Measurements from ENCODE around the gene PPP1R17. TPM values are rescaled to one million over a fixed set of nuclear protein-coding genes. Genes with fewer than 3 reads are reported as not detected.

The PPP1R17 gene
- total RNA-seq, 1 experiment from 2014 or later: not detected

DNA sequence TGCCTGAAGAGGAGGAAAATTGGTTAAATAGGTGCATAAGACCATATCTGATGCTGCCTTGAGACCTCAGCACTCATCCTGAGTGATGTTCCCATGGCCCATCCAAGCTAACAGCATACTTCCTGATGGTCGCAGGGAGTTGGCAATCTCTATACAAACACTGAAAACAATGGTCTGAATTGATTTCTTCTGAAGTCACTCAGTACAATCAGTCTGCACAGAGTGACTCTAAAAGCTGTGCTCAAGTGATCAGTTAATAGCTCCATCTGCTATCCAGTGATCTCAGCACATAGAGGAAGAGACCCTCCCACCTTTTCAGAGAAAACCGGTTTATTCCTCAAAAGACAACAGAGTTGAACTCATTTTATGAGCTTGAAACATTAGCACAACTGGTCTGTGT lies 3.9 kb downstream of the PPP1R17 start:
- no peak for DNase-seq (ENCODE audit: low read depth, low spot score)
- intact Hi-C loops (cut with micrococcal nuclease): no loop called here
- TF ChIP-seq FOSL1 (IDR thresholded peaks at IDR 0.05; ENCODE audit: low read depth) (no peak), POLR2AphosphoS5 (IDR thresholded peaks at IDR 0.05; ENCODE audit: low read depth, low read length) (no peak), SIN3A (IDR thresholded peaks at IDR 0.05; ENCODE audit: low read depth) (no peak), EZH2 (IDR thresholded peaks at IDR 0.05) (no peak), TCF7L2 (IDR thresholded peaks at IDR 0.05; ENCODE audit: borderline replicate concordance, extremely low read depth, insufficient read depth, insufficient read length) (no peak), ZFX (IDR thresholded peaks at IDR 0.05) (no peak), RAD21 (IDR thresholded peaks at IDR 0.05; ENCODE audit: low read depth) (no peak), EGR1 (IDR thresholded peaks at IDR 0.05; ENCODE audit: low read depth) (no peak), JUND (IDR thresholded peaks at IDR 0.05) (no peak), YY1 (IDR thresholded peaks at IDR 0.05; ENCODE audit: extremely low read depth, insufficient replicate concordance, low read depth, low read length) (no peak), EZH2phosphoT487 (IDR thresholded peaks at IDR 0.05; ENCODE audit: borderline replicate concordance) (no peak), ELF1 (IDR thresholded peaks at IDR 0.05; ENCODE audit: borderline replicate concordance, low read depth) (no peak), ZNF274 (IDR thresholded peaks at IDR 0.05; ENCODE audit: low read depth, low read length) (no peak)
- TF ChIP-seq, protein P1, sequence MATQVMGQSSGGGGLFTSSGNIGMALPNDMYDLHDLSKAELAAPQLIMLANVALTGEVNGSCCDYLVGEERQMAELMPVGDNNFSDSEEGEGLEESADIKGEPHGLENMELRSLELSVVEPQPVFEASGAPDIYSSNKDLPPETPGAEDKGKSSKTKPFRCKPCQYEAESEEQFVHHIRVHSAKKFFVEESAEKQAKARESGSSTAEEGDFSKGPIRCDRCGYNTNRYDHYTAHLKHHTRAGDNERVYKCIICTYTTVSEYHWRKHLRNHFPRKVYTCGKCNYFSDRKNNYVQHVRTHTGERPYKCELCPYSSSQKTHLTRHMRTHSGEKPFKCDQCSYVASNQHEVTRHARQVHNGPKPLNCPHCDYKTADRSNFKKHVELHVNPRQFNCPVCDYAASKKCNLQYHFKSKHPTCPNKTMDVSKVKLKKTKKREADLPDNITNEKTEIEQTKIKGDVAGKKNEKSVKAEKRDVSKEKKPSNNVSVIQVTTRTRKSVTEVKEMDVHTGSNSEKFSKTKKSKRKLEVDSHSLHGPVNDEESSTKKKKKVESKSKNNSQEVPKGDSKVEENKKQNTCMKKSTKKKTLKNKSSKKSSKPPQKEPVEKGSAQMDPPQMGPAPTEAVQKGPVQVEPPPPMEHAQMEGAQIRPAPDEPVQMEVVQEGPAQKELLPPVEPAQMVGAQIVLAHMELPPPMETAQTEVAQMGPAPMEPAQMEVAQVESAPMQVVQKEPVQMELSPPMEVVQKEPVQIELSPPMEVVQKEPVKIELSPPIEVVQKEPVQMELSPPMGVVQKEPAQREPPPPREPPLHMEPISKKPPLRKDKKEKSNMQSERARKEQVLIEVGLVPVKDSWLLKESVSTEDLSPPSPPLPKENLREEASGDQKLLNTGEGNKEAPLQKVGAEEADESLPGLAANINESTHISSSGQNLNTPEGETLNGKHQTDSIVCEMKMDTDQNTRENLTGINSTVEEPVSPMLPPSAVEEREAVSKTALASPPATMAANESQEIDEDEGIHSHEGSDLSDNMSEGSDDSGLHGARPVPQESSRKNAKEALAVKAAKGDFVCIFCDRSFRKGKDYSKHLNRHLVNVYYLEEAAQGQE (IDR thresholded peaks at IDR 0.05; ENCODE audit: low read depth): no peak
- TF ChIP-seq, protein P2, sequence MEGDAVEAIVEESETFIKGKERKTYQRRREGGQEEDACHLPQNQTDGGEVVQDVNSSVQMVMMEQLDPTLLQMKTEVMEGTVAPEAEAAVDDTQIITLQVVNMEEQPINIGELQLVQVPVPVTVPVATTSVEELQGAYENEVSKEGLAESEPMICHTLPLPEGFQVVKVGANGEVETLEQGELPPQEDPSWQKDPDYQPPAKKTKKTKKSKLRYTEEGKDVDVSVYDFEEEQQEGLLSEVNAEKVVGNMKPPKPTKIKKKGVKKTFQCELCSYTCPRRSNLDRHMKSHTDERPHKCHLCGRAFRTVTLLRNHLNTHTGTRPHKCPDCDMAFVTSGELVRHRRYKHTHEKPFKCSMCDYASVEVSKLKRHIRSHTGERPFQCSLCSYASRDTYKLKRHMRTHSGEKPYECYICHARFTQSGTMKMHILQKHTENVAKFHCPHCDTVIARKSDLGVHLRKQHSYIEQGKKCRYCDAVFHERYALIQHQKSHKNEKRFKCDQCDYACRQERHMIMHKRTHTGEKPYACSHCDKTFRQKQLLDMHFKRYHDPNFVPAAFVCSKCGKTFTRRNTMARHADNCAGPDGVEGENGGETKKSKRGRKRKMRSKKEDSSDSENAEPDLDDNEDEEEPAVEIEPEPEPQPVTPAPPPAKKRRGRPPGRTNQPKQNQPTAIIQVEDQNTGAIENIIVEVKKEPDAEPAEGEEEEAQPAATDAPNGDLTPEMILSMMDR (IDR thresholded peaks at IDR 0.05 in 2 of 3, conservative IDR thresholded peaks at IDR 0.05 in 1 of 3; ENCODE audit: borderline replicate concordance in 1 of 3, insufficient read depth in 1 of 3, low read depth in 2 of 3, low read length in 2 of 3): no peak
- TF ChIP-seq, protein P3, sequence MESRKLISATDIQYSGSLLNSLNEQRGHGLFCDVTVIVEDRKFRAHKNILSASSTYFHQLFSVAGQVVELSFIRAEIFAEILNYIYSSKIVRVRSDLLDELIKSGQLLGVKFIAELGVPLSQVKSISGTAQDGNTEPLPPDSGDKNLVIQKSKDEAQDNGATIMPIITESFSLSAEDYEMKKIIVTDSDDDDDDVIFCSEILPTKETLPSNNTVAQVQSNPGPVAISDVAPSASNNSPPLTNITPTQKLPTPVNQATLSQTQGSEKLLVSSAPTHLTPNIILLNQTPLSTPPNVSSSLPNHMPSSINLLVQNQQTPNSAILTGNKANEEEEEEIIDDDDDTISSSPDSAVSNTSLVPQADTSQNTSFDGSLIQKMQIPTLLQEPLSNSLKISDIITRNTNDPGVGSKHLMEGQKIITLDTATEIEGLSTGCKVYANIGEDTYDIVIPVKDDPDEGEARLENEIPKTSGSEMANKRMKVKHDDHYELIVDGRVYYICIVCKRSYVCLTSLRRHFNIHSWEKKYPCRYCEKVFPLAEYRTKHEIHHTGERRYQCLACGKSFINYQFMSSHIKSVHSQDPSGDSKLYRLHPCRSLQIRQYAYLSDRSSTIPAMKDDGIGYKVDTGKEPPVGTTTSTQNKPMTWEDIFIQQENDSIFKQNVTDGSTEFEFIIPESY (IDR thresholded peaks at IDR 0.05; ENCODE audit: extremely low read depth, insufficient replicate concordance, low read length): no peak
- ChIA-PET POLR2A (no interaction called here), CTCF (no interaction called here), RAD21 (ENCODE audit: low non-redundant PET in 1 of 2, low total read pairs in 2 of 2, uncharacterized antibody in 2 of 2, unreplicated experiment in 2 of 2) (no interaction called here)
- Histone ChIP-seq H3K36me3 (ENCODE audit: control insufficient read depth in 1 of 2, insufficient read depth in 2 of 2, low read length in 2 of 2) (no peaks in the 10 kb centered on the region), H4K20me1 (ENCODE audit: insufficient read depth) (no peaks in the 10 kb centered on the region), H3K4me3 (replicated peaks in 1 of 2; ENCODE audit: low read depth in 1 of 2, low read length in 2 of 2) (no peak overlapping the region), H3K27ac (ENCODE audit: low read depth, low read length) (no peak overlapping the region), H3K27me3 (ENCODE audit: insufficient read depth, low read length) (peaks cover 17% of the 10 kb centered on the region; the same call in 1 of the 2 replicates), H3K9me2 (ENCODE audit: insufficient read depth) (no peaks in the 10 kb centered on the region), H3K4me1 (ENCODE audit: control insufficient read depth in 1 of 2, insufficient read depth in 2 of 2, low read length in 2 of 2) (no peaks in the 10 kb centered on the region), H3K9ac (ENCODE audit: low read length) (no peak overlapping the region), H3K4me2 (ENCODE audit: low read length) (no peak overlapping the region), H3K9me3 (ENCODE audit: control insufficient read depth in 1 of 2, insufficient read depth in 1 of 2, low read depth in 1 of 2, low read length in 2 of 2) (no peaks in the 10 kb centered on the region), H3K79me2 (ENCODE audit: insufficient read depth, low read length) (no peaks in the 10 kb centered on the region), H2AFZ (ENCODE audit: low read depth, low read length, poor library complexity, severe bottlenecking) (no peak overlapping the region)
- no TSS peak for BruUV-seq (replicated peaks)
- no peak for ATAC-seq

Data from HCT116 (cell line).